A549 (cell line): ENCODE data around the gene PFKFB3. TPM values are rescaled to one million over a fixed set of nuclear protein-coding genes. Genes with fewer than 3 reads are reported as not detected.
"Not testable (repeated sequence)": the region's sequence is repeated elsewhere in the genome, so short reads cannot be mapped to it uniquely, and the experiment has no call there.

Experiments used
- ATAC-seq, 2 experiments: fragments of 200-7000 bp in 1 of 2; fragments of >200 bp in 1 of 2; cut with Nextera tagmentation in 1 of 2; cut with Tn5 transposase in 1 of 2; 3 replicates each; pipeline versions ENCODE4 v1.8.0 to v1.9.1; 2018 to 2020; ENCODE audit warnings: mild to moderate bottlenecking in 1 of 2, moderate library complexity in 1 of 2
- CTCF ChIA-PET: fragments of 300-600 bp; sonication (Branson Sonifier 250); formaldehyde crosslinking; extraction: SDS; loops from one replicate; lab custom pipeline; 2021; ENCODE audit warnings: antibody characterized with exemption, inconsistent platforms; lab: Yijun Ruan, JAX
- POLR2A ChIA-PET: fragments of 350-600 bp; formaldehyde crosslinking; extraction: SDS; loops from one replicate; lab custom pipeline; 2021; ENCODE audit warnings: antibody characterized with exemption, inconsistent platforms; lab: Yijun Ruan, JAX
- DNase-seq, 2 experiments: peaks; one replicate each; pipeline versions ENCODE4 v3.0.0 to v3.0.0-alpha.2; 2011 to 2016; ENCODE audit warnings: low read depth in 1 of 2, low spot score in 1 of 2
- FAIRE-seq: peaks from 2 replicates; lab custom pipeline; 2011; peaks lifted over from hg19 to GRCh38; lab: Jason Lieb, UNC
- H3K27ac ChIP-seq, 2 experiments: fragments of >200 bp; sonication (Bioruptor Twin); formaldehyde crosslinking; 3 replicates each; pipeline ENCODE4 v1.5.1; 2016 to 2017
- H3K4me1 ChIP-seq: fragments of >200 bp; sonication (Bioruptor Twin); formaldehyde crosslinking; 3 replicates; pipeline ENCODE4 v1.6.1; 2016
- H3K4me2 ChIP-seq: fragments of >200 bp; sonication (Bioruptor Twin); formaldehyde crosslinking; 3 replicates; pipeline ENCODE4 v1.6.1; 2016
- H3K4me3 ChIP-seq: fragments of >200 bp; sonication (Bioruptor Twin); formaldehyde crosslinking; 3 replicates; pipeline ENCODE4 v1.5.1; 2016
- H3K9me3 ChIP-seq: fragments of >200 bp; sonication (Bioruptor Twin); formaldehyde crosslinking; 3 replicates; pipeline ENCODE4 v1.6.1; 2016
- ATOH8 ChIP-seq: fragments of 250-450 bp; sonication (Bioruptor Pico); IDR thresholded peaks from 2 replicates; pipeline ENCODE4 v1.5.0; 2020; ENCODE audit warnings: low read depth, mild to moderate bottlenecking, moderate library complexity
- CBX8 ChIP-seq: fragments of 200-600 bp; sonication (generic); IDR thresholded peaks from 2 replicates; pipeline ENCODE4 v1.6.1; 2016
- E2F6 ChIP-seq: IDR thresholded peaks from 2 replicates; pipeline ENCODE4 v1.6.1; 2012; ENCODE audit warnings: low read depth, borderline replicate concordance
- FOSL2 ChIP-seq, 2 experiments: fragments of 450-650 bp in 1 of 2; fragments of >200 bp in 1 of 2; sonication (Bioruptor Twin) in 1 of 2; formaldehyde crosslinking; IDR thresholded peaks; 2 replicates each; pipeline versions ENCODE4 v1.5.0 to v1.6.1; 2016 to 2020; ENCODE audit warnings: mild to moderate bottlenecking in 1 of 2, moderate library complexity in 1 of 2
- HMGXB4 ChIP-seq: fragments of 250-450 bp; sonication (Bioruptor Pico); IDR thresholded peaks from 2 replicates; pipeline ENCODE4 v1.5.0; 2021; ENCODE audit warnings: mild to moderate bottlenecking, moderate library complexity, borderline replicate concordance
- JUNB ChIP-seq: fragments of >200 bp; sonication (Bioruptor Twin); formaldehyde crosslinking; IDR thresholded peaks from 2 replicates; pipeline ENCODE4 v1.6.1; 2016
- MAFK ChIP-seq: fragments of 450-650 bp; IDR thresholded peaks from 2 replicates; pipeline ENCODE4 v1.6.1; 2014; ENCODE audit not compliant: partially characterized antibody
- NPAS2 ChIP-seq: fragments of 250-450 bp; sonication (Bioruptor Pico); IDR thresholded peaks from 2 replicates; pipeline ENCODE4 v1.8.0; 2022; ENCODE audit warnings: mild to moderate bottlenecking, moderate library complexity, borderline replicate concordance
- PHF8 ChIP-seq: fragments of 200-600 bp; sonication (generic); IDR thresholded peaks from 2 replicates; pipeline ENCODE4 v1.6.1; 2016; ENCODE audit warnings: low read depth, mild to moderate bottlenecking, antibody characterized with exemption, moderate library complexity, borderline replicate concordance
- POLR2AphosphoS2 ChIP-seq: conservative IDR thresholded peaks from 2 replicates; pipeline ENCODE4 v1.6.1; 2012; ENCODE audit warnings: low read length, improper control_type of control experiment, inconsistent platforms
- RARB ChIP-seq: fragments of 250-450 bp; sonication (Bioruptor Pico); IDR thresholded peaks from 2 replicates; pipeline ENCODE4 v1.8.0; 2021; ENCODE audit warnings: mild to moderate bottlenecking, moderate library complexity
- TP53 ChIP-seq: fragments of 250-450 bp; sonication (Bioruptor Pico); IDR thresholded peaks from 2 replicates; pipeline ENCODE4 v1.5.0; 2021; ENCODE audit warnings: mild to moderate bottlenecking, moderate library complexity
- USF2 ChIP-seq: fragments of 450-650 bp; IDR thresholded peaks from 2 replicates; pipeline ENCODE4 v1.6.1; 2014; ENCODE audit warnings: antibody characterized with exemption
- WGBS: methylation state at CpG from one replicate; pipeline ENCODE4 v1.1.6; 2017; ENCODE audit errors: missing lambda C conversion rate; 5-methylcytosine and 5-hydroxymethylcytosine counted together
- polyA plus RNA-seq, 4 experiments: library from polyadenylated mRNA; depleted of rRNA in 3 of 4; stranded (reverse); fragments of >200 nt; fragmentation: RNase III in 1 of 4; extraction: RNeasy Plus Mini Kit Qiagen cat#74134 plus additional on column Dnase treatment in 1 of 4; gene quantifications; 2 replicates in 3 of 4; 3 replicates in 1 of 4; pipeline ENCODE4 v1.2.3, GENCODE V29; 2011 to 2017

PFKFB3 gene
- polyA plus RNA-seq, 2 of the 4 experiments (the other 2 are of a cell fraction) = 139 to 232 TPM

- ChIA-PET POLR2A (interaction anchor here (1.4 kb wide), 1 partner anchor 31 kb away, joined by 3 read pairs; no protein-coding TSS in a partner anchor), CTCF (interaction anchor here (0.6 to 4.7 kb wide), 6 partner anchors 9 to 161 kb away, joined by 3 to 23 read pairs (median 8); partner anchors contain the start of gene PFKFB3)
- ATAC-seq (no peak), DNase-seq (no peak), FAIRE-seq (no peak)
- no peak overlapping the region for H3K4me3 ChIP-seq
- H3K4me2 ChIP-seq = no peak overlapping the region
- peak overlapping the region in 1 of 2 experiments; percentile 86; a peak in 3 of 6 replicates for H3K27ac ChIP-seq
- 85% methylated on average over 7 of the region's 7 CpGs for WGBS
- TF ChIP-seq MAFK (no peak), ATOH8 (CRISPR knock-in tag) (no peak), USF2 (no peak), CBX8 (no peak), TP53 (CRISPR knock-in tag) (no peak), NPAS2 (no peak), POLR2AphosphoS2 (0 out of 2 replicates have a peak, but pooled peaks have one; percentile 39)
- H3K9me3 ChIP-seq = no peaks in the 10 kb centered on the region
- peaks cover 29% of the 10 kb centered on the region for H3K4me1 ChIP-seq
Observed at GRCh38 chr10:6244510-6244909, 41.8 kb downstream of the PFKFB3 start.

- Histone ChIP-seq H3K9me3 (no peaks in the 10 kb centered on the region), H3K4me2 (no peak overlapping the region), H3K27ac (peak overlapping the region in 1 of 2 experiments; percentile 43; a peak in 3 of 6 replicates), H3K4me1 (peaks cover 6% of the 10 kb centered on the region), H3K4me3 (no peak overlapping the region)
- no peak for FAIRE-seq
- ATAC-seq = peak in 1 of 2 experiments; percentile 14; a peak in 3 of 6 replicates
- 93% methylated on average over 11 of the region's 11 CpGs for WGBS
- ChIA-PET POLR2A (no interaction called here), CTCF (interaction anchor here (0.6 to 1.9 kb wide), 4 partner anchors 17 to 155 kb away, joined by 3 to 4 read pairs (median 4); no protein-coding TSS in a partner anchor)
- DNase-seq = no peak
- TF ChIP-seq E2F6 = no peak
- TF ChIP-seq HMGXB4 (CRISPR knock-in tag) = no peak
- TF ChIP-seq FOSL2 (IDR thresholded peaks at IDR 0.05) = no peak
- no peak for TF ChIP-seq FOSL2 (CRISPR knock-in tag; IDR thresholded peaks at IDR 0.05)
- TF ChIP-seq PHF8 = no peak
Observed at GRCh38 chr10:6247041-6247712, 44.4 kb downstream of the PFKFB3 start.

GRCh38 chr10:6248908-6249307, 46.2 kb downstream of the PFKFB3 start:
- H3K9me3 ChIP-seq, DNase-seq, H3K4me1 ChIP-seq, ATAC-seq, H3K4me2 ChIP-seq, CTCF ChIA-PET, H3K4me3 ChIP-seq, H3K27ac ChIP-seq, FAIRE-seq, POLR2A ChIA-PET: not testable (repeated sequence)
- 94% methylated on average over 8 of the region's 8 CpGs for WGBS

- WGBS = 93% methylated on average over 1 of the region's 1 CpG
- H3K4me1 ChIP-seq = no peaks in the 10 kb centered on the region
- H3K27ac ChIP-seq = 0 out of 6 replicates have a peak overlapping the region, but pooled peaks of 1 of the 2 experiments have one; percentile 18
- TF ChIP-seq RARB (CRISPR knock-in tag) (no peak), JUNB (no peak), POLR2AphosphoS2 (0 out of 2 replicates have a peak, but pooled peaks have one; percentile 72)
- TF ChIP-seq, all 56 proteins: peak for 1
- Histone ChIP-seq H3K4me3 (no peak overlapping the region), H3K4me2 (no peak overlapping the region), H3K9me3 (no peaks in the 10 kb centered on the region)
- ATAC-seq (no peak), DNase-seq (no peak), FAIRE-seq (peak; percentile 46)
- POLR2A ChIA-PET = no interaction called here
- CTCF ChIA-PET = no interaction called here
Observed at GRCh38 chr10:6249698-6250097, 47.0 kb downstream of the PFKFB3 start.
